ENCODE results near the gene TOM1L2.

Gene TOM1L2

DNA sequence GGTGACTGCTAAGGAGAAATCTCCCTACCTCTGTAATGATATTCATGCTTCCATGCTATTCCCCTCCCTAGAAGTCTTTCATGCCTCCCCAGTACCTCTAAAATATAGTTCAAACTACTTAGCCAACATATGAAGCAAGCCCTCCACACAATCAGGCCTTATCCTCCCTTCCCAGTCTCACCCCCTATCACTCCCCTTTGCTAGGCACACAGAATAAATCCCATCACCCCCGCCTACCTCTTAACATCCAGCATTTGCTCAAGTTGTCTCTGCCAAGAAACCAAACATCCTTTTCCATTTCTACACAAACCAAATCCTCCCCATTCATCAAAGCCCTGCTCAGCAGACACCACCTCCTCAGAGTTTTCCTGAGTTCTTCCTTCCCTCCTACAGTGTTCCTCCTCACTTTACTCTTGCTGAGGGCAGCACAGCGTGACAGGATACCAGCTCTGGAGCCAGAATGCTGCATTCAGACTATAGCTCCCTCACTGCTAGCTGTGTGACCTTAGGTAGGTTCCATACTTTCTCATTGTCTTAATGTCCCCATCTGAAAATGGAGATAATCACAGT lies 7.0 kb downstream of the TOM1L2 start:
- no peak for DNase-seq (ENCODE audit: low read depth)
- no peak overlapping the region for H3K4me3 ChIP-seq (ENCODE audit: low read depth, low read length)
- no peak for TF ChIP-seq CTCF (IDR thresholded peaks at IDR 0.05; ENCODE audit: control insufficient read depth, extremely low read depth, insufficient read depth)

DNA sequence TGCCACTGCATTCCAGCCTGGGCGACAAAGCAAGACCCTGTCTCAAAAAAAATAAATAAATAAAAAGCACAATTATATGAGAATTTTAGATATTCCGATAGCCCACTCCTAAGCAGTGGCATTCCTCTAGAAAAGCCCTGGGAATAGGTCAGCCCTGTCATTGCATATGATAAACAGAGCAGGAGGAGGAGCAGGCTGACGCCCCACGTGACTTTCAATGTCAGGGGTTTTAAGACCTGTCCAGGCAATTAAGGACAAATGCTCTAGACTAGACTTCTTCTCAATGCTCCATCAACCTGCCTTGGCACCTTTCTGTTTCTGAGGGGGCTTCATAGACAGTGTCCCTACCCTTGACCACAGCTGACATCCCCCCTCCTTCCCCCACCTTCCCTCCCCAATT lies 7.5 kb downstream of the TOM1L2 start:
- no peak overlapping the region for H3K4me3 ChIP-seq (ENCODE audit: low read depth, low read length)
- TF ChIP-seq CTCF (IDR thresholded peaks at IDR 0.05; ENCODE audit: control insufficient read depth, extremely low read depth, insufficient read depth), result no peak
- no peak for DNase-seq (ENCODE audit: low read depth)

GRCh38 chr17:17963694-17964436 lies 8.3 kb downstream of the TOM1L2 start:
- TF ChIP-seq CTCF (IDR thresholded peaks at IDR 0.05; ENCODE audit: control insufficient read depth, extremely low read depth, insufficient read depth), result no peak
- no peak for DNase-seq (ENCODE audit: low read depth)
- H3K4me3 ChIP-seq (ENCODE audit: low read depth, low read length), result no peak overlapping the region

DNA sequence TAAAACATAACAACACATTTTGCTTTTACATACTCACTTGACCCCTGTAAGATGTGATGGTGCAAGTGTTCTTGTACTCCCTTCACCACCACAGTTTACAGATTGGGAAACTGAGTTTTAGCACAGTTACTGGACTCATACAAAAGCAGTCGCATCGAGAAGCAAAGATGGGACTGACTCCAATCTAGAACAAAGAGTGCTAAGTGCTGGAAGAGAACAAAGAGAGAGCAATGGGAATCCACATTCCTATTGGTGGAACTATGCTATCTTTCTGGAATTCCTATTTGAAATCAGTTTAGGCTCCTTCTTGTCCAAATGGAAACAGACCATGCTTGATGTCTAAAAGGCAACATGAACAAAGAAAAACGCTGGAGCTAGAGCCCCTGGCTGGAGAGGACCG lies 9.1 kb downstream of the TOM1L2 start:
- no peak overlapping the region for H3K4me3 ChIP-seq (ENCODE audit: low read depth, low read length)
- no peak for DNase-seq (ENCODE audit: low read depth)
- TF ChIP-seq CTCF (IDR thresholded peaks at IDR 0.05; ENCODE audit: control insufficient read depth, extremely low read depth, insufficient read depth), result no peak

DNA sequence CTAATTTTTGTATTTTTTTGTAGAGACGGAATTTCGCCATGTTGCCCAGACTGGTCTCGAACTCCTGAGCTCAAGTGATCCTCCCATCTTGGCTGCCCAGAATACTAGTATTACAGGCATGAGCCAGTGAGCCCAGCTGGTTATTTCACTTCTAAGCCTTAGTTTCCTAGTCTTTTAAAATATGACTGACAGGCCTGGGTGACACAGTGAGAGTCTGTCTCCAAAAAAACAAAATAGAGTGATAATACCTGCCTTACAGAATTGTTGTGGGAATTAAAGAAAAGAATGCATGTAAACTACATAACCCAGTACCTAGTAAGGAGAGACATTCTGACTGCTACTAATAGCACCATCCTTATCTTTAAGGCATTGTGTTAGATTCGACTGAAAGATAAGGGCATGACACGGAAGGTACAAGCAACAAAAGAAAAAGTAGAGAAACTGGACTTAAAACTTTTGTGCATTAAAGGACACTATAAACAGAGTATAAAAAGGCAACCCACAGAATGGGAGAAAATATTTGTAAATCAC lies 11.6 kb downstream of the TOM1L2 start:
- H3K4me3 ChIP-seq (ENCODE audit: low read depth, low read length), result no peak overlapping the region
- no peak for DNase-seq (ENCODE audit: low read depth)
- no peak for TF ChIP-seq CTCF (IDR thresholded peaks at IDR 0.05; ENCODE audit: control insufficient read depth, extremely low read depth, insufficient read depth)

DNA sequence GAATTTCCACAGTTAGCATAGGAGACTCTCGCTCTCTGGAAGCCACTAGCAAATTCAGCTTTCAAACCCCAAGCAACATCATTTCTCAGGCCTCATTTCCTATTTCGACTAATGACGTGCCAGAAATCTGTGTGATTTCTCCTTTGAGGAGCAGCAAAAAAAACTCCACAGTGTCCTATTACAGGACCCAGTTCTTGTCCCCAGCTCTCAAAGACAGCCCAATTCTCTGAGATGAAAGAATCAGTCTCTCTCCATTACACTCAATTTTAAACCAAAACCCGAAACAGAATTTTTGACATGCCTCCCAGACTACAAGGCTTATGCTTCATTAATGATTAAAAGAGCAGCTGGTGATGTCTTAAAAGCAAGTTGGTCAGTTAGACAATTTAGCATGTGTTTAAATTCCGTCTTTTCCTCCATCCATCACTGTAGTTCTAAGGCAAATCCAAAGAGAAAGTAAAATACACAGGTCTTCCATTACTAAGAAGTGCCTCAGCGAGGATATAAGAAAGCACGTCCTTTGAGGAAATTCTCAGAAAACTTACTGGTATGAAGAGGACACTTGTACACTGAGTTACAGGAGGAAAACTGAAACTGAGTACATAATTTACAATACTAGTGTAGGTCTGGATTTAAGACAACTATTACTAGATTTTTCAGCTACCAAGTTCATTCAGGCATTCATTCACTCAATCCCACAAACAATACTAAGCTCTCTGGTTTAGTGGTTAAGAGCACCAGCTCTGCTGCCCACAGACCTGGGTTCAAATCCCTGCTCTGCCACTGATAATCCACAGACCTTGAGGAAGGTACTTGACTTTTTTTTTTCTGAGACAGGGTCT lies 12.5 kb downstream of the TOM1L2 start:
- no peak for DNase-seq (ENCODE audit: low read depth)
- H3K4me3 ChIP-seq (ENCODE audit: low read depth, low read length), result no peak overlapping the region
- TF ChIP-seq CTCF (IDR thresholded peaks at IDR 0.05; ENCODE audit: control insufficient read depth, extremely low read depth, insufficient read depth), result no peak

Measured in LNCaP clone FGC (cell line).